Measurements from ENCODE around the gene MRPS2. TPM values are rescaled to one million over a fixed set of nuclear protein-coding genes. Genes with fewer than 3 reads are reported as not detected.
A peak's percentile ranks its signal among the peaks of the same experiment; 100 is the strongest.

The MRPS2 gene
- total RNA-seq, 1 donor from 2014 or later = 13.4 TPM

DNA sequence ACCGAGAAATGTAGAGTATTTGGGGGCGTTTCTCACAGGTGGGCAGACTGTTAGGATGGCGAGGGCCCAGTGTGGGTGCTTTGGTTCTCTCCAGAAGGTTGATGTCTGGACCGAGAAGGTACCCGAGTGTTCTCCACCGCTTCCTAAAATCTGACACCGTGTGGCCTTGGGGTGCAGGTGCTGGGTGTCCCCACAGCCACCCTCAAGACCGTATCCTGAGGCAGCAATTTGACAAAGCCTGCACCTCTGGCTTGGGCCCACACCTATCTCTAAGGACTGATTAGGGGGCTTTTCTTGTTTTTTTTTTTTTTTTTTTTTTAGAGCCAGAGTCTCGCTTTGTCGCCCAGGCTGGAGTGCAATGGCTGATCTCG lies 19.6 kb upstream of the MRPS2 start:
- no peak for DNase-seq

DNA sequence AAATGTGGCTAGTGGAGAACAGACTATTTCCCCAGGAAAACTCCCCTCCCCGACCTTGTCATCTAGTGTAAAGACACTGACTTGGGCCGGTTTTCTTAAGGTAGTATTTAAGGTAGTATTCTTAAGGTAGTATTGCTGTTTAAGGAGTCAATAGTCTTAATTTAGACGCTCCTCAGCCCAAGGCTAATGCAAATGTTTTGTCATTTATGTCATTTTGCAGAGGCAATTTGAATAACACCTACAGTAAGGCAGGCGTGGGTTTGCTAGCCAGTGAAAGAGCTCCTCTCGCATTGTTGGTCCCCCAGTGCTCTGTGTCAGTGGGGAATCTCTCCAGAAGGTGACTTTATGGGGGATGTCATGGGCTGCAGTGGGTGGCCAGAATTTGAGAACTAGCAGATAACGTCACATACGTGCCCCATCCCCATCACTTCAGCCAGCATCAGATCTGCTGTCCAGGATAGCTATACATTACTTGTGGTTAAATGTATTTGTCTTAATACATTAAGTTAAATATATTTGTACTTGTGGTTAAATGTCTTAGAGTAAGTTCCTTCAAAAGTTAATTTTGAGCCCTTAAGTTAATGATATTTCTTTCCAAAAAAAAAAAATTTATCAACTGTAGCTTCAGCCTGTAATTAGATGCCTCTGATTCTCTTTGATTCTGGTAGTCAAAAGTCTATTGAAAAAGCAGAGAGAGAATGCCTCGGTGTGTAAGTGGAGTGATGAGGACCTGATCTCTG lies 18.3 kb upstream of the MRPS2 start:
- no peak for DNase-seq

DNA sequence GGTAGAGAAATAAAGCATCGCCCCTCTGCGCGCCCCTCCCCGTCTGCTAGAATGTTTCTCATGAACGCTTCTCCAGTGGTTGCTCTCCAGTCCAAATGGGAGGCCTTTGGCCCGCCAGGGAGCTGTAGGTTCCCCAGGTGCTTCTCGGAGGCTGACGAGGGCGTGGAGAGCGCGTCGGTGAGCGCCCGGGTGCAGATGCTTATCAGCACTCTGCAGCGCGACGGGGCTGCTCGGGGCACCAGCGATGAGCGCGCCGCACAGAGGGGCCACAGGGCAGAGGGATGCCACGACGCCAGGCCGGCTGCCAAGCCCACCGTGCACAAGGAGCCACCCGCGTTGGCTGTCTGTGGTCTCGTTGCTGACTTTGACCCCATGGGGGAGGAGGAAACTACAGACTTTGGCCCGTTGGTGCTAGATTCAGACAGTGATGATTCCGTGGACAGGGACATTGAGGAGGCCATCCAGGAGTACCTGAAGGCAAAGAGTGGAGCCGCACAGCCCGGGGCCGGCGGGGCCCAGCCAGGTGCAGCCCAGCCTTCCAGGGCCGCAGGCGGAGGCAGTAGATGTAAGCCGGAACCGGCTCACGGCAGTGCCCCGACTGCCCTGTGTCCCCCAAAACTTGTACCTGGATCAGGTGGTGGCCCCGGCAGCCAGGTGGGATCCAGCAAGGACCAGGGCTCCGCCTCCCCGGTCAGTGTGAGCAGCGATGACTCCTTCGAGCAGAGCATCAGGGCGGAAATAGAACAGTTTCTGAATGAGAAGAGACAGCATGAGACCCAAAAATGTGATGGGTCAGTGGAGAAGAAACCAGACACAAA lies 15.8 kb upstream of the MRPS2 start:
- no peak for DNase-seq

DNA sequence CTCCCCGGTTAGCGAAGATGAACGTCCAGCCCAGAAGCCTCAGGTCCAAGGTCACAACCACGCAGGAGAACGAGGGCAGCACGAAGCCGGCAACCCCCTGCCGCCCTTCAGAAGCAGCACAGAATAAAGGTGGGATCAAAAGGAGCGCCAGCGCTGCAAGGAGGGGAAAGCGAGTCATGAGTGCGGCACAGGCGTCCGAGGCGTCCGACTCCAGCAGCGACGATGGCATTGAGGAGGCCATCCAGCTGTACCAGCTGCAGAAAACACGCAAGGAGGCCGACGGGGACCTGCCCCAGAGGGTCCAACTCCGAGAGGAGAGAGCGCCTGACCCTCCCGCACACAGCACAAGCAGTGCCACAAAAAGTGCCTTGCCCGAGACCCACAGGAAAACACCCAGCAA lies 15.1 kb upstream of the MRPS2 start:
- no peak for DNase-seq

DNA sequence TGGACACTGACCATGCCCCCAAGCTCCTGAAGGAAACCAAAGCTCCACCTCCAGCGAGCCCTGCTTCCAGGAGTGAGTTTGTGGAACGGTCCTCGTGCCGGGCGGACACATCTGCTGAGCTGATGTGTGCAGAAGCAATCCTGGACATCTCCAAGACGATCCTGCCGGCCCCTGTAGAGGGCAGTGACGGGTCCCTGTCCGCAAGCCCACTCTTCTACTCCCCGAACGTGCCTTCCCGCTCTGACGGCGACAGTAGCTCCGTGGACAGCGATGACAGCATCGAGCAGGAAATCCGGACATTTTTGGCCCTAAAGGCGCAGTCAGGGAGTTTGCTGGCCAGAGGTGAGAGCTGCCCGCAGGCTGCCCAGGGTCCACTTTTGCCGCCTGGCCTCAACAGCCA lies 14.7 kb upstream of the MRPS2 start:
- DNase-seq = no peak

DNA sequence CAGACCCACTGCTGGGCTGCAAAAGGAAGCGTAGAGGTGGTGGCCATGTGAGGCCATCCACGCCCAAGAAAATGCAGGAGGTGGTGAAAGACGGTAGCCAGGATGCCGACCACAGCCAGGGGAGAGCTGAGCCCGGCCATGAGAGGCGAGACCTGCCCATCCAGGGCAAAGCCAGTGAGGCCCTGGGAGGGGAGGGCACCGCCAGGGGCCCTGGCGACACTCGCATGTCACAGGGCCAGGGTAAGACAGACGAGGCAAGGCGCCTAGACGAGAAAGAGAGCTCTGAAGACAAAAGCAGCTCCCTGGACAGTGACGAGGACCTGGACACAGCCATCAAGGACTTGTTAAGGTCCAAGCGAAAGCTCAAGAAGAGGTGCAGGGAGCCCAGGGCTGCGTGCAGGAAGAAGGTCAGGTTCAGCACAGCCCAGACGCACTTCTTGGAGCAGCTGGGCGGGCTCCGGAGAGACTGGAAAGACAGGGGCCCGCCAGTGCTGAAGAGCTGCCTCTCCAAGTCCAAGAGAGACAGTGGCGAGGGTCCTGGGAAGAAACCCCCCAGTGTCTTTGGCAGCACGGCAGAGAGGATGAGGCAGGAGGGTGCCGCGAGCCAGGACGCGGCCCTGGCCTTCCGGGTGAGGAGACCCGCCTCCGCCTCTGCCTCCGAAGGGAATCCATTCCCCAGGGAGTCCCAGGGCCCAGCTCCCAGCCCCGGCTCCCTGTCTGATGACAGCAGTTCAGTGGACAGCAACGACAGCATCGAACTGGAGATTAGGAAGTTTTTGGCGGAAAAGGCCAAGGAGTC lies 14.0 kb upstream of the MRPS2 start:
- DNase-seq = no peak

DNA sequence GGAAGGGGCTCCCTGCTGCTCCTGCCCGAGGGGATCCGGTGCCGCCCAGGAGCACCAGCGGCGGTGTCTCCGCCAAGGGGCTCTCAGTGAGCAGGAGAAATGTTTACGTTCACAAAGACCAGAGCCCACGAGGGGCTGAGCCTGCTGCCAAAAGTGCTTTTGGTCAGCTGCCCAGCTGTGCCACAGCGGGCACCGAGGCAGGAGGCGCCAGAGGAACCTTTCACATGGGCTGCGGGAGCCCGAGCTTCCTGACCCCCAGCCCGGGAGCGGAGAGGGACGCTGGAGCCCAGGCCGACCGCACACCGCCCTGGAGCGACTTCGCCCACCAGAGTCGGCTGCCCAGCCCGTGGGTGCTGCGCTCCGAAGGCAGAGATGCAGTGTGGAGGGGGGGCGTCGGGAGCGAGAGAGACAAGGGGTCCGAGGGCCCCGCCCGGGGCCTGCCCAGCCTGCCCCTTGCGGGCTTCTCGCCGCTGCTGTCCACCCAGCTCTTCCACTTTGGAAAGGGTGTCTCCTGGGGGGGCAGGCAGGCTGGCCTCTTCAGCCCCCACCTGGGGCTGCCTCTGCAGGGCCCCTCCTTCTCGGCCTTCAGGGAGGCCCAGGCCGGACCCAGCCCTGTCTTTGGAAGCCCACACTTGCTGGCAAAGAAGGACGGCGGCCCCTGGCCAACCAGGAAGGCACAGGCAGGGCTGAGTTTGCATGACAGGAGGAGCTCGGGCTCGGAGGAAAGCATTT lies 13.0 kb upstream of the MRPS2 start:
- DNase-seq = no peak

DNA sequence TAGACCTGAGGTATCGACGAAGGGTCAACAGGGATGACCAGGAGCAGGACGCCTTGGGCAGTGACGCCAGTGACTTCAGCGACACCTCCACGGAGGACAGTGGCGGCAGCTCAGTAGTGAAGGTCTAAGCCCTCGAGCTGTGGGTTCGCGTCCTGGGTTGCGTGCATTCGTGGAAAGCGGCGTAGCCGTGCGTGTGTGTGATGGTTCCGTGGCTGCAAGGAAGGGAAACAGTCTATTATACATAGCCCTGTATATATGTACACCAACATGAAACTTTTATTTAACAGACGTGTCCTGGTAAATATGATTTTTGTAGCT lies 12.5 kb upstream of the MRPS2 start:
- no peak for DNase-seq

DNA sequence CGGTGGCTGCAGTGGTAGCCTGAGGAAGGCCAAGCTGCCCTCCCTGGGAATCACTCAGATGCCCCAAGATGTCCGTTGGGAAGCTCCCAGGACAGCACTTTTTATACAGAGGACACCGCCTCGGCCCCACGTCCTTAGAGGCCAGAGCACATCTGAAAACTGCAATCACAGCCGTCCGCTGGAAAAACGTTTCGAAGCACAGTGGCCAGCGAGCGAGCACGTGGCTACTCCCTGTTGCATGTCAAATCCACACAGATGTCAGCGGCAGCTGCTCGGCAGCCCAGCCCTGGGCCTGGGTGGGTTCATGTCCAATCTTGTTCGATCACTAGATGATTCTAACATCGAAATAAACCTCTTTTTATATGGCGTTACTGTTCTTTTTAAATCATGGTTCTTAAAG lies 12.0 kb upstream of the MRPS2 start:
- no peak for DNase-seq

DNA sequence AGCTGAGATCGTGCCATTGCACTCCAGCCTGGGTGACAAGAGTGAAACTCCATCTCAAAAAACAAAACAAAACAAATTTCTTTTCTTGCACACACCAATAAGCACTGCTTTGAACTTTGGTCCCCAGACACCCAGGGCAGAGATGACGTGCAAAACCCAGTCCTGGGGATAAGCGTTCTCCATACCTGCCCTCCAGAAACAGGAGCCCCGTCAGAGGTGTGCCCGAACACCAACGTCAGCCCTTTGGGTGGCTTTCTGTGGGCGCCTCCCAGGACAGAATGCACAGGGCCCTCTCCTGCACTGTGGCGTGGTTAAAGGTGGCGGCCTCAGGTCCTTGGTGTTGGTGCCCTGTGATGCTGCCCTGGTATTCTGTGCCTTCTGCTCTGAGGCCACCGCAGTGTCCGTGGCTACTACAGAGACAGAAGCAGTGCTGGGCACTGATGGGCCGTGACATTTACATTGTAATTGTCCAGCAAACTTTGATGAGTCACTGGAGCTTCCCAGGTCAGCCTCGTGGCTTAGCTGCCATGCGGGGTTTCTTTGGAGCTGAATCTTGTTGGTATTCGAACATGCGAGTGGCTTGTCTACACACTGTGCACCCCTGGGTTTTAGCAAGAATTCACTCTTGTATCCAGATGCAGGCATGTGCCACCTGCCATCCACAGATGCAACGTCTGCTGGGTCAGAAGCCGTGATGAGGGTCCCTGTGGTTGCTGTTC lies 11.1 kb upstream of the MRPS2 start:
- DNase-seq = no peak

DNA sequence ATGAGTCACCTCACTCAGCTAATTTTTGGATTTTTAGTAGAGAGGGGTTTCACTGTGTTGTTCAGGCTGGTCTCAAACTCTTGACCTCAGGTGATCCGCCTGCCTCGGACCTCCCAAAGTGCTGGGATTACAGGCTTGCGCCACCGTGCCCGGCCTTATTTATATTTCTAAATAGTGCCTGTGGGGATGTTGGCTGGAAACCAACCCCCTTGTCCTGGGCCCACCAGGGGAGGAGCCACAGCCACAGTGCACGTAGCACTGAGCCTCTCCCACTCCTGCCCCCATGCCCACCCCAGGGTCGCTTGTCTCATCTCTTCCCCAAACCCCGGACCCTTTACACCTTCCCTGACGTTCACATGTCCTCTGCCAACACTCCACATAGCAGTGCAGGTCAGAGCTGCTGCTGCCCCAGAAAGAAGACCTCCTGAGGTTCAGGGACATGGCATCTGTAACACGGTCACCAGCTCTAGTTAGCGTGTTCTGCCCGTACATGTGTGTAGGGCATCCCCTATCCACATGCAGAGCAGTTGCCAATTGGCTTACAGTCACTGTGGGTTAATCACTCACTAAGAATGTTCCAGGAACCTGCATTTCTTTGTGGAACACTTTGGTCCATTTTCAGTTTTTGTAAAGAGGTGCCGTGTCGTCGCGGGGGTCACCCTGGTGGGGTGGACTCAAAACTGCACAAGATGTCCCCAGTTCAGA lies 10.2 kb upstream of the MRPS2 start:
- no peak for DNase-seq

DNA sequence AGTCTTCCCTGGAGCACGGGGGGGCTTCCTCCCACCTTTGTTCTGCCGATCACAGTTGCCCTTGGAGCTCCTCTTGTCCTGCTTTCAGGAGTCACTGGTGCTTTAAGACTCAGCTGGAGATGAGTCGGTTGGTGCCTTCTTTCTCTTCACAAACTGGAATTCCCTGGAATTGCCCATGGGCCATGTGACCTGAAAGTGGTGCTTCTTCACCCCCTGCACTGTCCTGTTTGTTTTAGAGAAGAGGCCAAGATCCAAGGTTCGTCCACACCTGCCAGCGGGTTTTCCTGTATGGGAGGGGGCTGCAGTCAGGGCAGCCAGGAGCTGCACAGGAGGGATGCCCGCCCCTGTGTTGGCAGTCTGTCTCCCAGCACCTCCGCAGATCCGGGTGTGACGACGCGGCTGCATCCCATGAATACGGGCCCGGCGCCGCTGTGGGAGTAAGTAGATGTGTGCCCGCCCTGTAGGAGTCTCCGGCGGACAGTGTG lies 9.5 kb upstream of the MRPS2 start:
- DNase-seq = no peak

DNA sequence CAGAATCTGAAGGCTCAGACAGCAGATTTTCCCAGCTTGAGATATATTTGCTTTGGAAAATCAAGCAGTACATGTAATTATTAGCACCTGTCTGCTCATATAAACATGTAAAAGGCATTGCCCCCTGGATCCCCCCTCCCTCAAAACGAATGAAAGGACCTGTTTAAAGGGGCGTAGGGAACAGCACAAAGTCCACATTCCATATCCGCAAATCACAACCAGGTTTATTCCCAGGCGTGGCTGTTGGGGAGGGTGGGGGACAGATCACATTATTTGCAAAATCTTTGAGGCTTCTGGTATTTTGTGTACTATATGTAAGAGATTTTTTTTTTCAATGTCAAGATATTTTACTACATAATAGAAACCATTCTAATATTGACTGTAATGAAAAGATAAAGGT lies 8.7 kb upstream of the MRPS2 start:
- no peak for DNase-seq

DNA sequence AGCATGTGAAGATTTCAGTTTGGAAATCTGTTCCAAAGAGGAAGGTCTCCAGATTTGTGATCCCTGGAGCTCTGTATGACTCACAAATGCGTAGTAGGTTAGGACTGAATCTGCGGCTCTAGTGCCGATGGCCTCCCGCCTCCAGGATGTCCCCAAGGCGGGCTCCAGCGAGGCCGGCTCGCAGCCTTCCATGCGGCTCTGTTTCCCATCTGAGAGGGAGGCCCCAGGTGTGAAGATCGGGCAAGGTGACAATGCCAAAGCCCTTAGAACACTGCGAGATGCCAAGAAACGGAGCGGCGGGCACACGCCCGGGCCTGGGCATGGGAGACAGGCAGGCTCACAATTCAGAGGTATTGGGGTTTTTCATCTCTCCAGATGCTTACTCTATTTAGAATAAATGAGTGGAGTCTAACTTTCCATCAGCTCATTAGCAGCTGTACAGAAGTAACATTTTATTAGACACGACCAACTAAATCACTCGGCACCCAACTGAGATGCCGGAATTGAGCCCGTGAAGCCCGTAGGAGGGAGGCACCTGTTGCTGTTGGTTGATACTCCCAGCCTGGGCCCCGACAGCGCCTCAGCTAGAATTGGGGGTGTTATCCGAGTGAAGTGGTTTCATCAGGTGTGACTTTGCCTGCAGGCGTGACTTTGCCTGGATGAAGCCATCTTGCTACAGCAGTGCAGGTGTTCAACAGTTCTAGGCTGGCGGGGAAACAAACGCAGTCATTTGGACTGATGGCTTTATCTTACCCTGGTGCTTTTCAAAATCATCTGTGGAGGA lies 7.4 kb upstream of the MRPS2 start:
- DNase-seq = no peak

DNA sequence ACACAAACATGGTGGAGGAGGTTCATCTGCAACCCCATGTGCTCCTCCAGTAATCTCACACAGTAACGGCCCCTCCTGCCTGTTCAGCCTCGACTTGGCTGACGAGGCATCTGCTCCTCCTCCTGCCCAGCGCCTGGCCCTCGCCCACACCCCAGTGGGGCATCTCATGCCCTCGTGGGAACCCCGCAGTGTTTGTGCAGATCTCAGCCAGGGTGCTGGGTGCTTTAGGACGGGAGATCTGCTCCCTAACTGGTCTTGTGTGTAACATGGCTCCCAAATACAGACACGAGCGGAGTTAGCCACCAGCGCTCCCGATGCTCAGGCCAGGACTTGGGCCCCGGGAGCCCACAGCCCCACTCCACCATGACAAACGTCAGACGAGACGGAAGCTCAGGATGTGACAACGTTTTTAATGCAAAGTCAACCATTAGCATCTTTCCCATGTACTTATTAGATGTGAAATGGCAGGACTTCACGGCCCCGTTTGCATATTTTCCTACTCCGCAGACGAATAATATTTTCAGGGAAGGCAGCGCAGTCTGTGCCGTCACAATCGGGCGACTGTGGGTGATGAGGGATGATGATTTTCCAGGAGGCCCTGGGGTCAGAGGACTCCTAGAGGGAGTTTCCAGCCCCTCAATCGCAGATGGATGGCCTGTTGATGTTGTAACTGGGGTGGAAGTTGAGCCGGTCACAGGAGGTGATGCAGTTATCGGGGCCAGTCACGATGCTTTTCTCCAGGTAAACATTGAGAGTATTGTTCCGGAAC lies 5.5 kb upstream of the MRPS2 start:
- no peak for DNase-seq

DNA sequence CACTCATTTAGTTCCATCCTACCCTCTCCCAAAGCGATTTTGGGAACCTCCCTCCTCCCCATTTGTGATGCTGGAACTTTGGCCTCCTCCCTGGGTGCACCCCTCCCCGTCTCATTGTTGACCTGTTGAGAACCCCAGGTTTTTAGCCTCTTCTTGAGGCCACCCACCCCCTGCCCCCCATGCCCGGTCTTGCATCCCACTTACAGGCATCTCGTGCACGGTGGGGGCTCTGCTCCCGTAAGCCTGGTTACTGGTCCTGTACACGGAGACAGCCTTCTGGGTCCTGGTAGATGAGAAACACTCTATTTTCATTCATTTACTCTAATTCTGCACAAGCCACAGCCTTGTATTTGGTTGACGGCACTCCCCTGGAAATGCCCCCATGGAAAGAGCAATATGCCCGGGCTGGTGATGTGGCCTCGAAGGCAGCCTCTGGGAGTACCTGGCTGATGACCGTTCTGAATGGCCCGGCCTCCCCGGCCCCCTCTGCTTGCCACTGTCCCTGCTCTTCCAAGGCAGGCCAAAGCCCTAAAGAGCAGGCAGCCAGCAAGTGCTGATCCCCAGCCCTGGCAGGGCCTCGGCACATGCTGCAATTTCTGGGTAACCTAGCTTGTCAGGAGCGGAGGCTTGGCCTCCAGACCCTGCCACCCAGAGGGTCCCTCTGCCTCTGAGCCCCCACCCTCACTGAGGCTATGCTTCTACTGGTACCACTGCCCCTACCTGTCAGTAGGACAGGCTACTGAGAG lies 1.9 kb upstream of the MRPS2 start:
- no peak for DNase-seq

DNA sequence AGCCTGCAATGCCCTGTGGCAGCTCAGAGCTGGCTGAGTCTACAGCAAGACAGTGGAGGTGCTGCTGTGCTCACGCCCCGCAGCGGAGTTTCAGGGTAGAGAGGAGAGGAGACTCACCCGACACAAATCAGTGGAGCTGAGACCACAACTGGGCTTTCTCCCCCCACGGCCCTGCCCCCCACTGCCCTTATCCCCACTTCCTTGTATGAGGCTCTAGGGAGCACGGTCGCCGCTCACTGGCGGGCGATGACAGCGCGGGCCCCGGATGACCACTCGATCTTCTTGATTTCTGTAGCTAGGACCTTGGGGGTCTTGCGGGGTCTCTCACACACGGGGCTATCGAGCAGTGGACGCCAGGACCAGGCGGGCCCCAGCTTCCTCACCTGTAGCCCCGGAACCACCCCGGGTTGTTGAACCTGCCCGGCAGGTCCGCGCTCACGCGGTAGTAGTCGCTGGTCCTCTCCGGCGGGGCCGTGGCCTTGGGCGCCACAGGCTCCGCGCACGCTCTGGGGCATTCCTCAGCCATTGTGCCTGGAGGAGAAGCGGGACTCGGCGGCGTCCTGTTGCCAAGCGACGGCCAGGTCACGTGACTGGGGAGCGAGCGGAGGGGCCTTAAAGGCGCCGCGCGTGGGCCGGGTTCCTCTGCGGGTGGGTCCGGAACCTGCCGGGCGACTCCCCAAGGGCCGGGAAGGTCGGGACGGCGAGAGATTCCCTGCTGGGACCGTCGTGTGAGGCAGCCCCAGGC lies 984 bp upstream of the MRPS2 start:
- DNase-seq = peak; percentile 95

DNA sequence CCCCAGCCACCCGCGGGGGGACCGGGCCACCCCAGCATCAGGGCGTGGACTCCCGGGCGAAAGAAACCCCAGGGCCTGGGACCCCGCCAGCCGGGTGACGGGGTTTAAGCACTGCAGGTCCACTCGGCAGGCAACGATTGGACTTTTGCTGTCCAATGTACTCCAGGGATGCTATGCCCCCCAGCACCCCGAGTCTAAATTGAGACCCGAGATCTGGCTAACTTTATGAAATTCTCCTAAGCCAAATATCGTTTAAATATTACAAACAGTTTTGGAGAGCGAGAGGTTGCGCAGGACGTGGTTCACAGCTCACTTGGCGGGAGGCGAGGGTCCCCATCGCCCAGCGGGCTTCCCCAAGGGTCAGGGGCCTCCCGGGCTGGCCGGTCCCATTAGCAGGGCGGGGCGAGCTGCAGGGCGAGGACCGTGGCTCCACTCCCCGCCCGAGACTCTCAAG lies 384 bp upstream of the MRPS2 start:
- DNase-seq = peak; percentile 52
